Activated naive CD4-positive, alpha-beta T cell treated with anti-CD3 and anti-CD28 coated beads, Interleukin-2, amount 10 ng/mL, durations not matched to agents 7 days and 5 days (primary cell): ENCODE results near the gene SPATA2L.
A peak's percentile ranks its signal among the peaks of the same experiment; 100 is the strongest.

Experiments used
- CTCF ChIA-PET: fragments of 350-600 bp; sonication (Branson Sonifier 250); formaldehyde crosslinking; loops from one replicate; lab custom pipeline; 2021; ENCODE audit warnings: antibody characterized with exemption; lab: Charles Lee
- DNase-seq: peaks from one replicate; pipeline ENCODE4 v3.0.0-alpha.2; 2020
- H3K27ac Mint-ChIP-seq: one replicate; pipeline ENCODE4 v1.8.0; 2021; ENCODE audit warnings: mild to moderate bottlenecking, moderate library complexity, mixed read lengths
- H3K27me3 Mint-ChIP-seq: one replicate; pipeline ENCODE4 v1.8.0; 2021; ENCODE audit warnings: mild to moderate bottlenecking, mixed read lengths
- H3K36me3 Mint-ChIP-seq: one replicate; pipeline ENCODE4 v1.8.0; 2021; ENCODE audit warnings: mixed read lengths
- H3K4me1 Mint-ChIP-seq: one replicate; pipeline ENCODE4 v1.8.0; 2021; ENCODE audit warnings: mixed read lengths
- H3K4me3 Mint-ChIP-seq: one replicate; pipeline ENCODE4 v1.8.0; 2021; ENCODE audit warnings: mild to moderate bottlenecking, moderate library complexity, mixed read lengths
- H3K9me3 Mint-ChIP-seq: one replicate; pipeline ENCODE4 v1.8.0; 2021; ENCODE audit warnings: mixed read lengths

The SPATA2L gene, protein sequence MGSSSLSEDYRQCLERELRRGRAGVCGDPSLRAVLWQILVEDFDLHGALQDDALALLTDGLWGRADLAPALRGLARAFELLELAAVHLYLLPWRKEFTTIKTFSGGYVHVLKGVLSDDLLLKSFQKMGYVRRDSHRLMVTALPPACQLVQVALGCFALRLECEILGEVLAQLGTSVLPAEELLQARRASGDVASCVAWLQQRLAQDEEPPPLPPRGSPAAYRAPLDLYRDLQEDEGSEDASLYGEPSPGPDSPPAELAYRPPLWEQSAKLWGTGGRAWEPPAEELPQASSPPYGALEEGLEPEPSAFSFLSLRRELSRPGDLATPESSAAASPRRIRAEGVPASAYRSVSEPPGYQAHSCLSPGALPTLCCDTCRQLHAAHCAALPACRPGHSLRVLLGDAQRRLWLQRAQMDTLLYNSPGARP

DNA sequence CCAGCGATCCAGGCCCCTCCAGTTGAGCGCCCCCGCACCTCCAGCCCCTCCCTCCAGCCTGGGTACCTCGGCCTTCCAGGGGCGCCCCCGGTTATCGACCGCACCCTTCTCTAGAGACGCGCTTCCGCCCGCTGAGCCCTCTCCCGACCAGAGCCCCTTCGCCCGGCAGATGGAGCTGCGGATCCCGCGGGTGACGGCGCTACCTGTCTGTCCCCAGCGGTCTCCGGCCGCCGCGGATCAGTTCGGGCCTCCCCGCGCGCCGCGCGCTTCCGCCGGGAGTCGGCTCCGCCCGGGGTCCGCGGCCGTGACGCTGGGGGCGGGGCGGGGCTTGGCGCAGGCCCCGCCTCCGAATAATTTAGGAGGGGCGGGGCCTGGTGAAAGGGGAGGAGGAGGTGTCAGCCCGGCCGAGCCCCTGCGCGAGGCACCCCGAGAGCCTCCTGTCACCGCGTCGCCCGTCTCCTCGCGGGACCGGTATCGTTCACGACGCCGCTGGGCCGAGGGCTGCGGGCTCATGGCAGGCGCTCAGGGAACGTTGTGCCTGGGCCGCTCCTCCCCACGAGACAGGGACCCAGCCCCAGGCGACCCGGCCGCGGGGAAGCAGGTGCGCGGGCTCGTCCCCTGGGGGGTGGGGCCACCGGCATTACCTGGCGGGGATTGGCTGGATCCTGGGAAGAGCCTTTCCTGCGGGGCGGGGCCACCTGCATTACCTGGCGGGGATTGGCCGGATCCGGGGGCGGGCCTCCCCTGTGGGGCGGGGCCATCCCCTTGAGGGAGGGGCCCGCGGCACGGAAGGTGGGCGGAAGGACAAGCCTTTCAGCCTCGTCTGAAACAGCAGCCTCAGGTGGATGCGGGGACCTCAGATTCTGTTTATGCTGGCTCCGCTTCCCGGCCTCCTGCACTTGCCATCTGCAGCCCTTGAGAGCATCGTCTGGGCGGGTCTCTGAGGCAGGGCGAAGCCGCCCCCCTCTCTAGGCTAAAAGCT is at the start of gene SPATA2L:
Gene SPATA2L, minus strand, starts transcription at position 281 of the 982 bp plus-strand sequence. CDS start 473 bp downstream, outside the sequence.
- CTCF ChIA-PET, result interaction anchor here (0.7 to 6.9 kb wide), 9 partner anchors 13 to 159 kb away, joined by 3 to 57 read pairs (median 4); no protein-coding TSS in a partner anchor
- Mint-ChIP-seq H3K4me3 (peak within 1 kb of the TSS; percentile 77), H3K36me3 (peaks cover 2% of the 10 kb centered on the region), H3K27ac (peak within 1 kb of the TSS; percentile 89), H3K9me3 (no peaks in the 10 kb centered on the region), H3K4me1 (peaks cover 29% of the 10 kb centered on the region), H3K27me3 (peaks cover 9% of the 10 kb centered on the region)
- peak; percentile 98 for DNase-seq

DNA sequence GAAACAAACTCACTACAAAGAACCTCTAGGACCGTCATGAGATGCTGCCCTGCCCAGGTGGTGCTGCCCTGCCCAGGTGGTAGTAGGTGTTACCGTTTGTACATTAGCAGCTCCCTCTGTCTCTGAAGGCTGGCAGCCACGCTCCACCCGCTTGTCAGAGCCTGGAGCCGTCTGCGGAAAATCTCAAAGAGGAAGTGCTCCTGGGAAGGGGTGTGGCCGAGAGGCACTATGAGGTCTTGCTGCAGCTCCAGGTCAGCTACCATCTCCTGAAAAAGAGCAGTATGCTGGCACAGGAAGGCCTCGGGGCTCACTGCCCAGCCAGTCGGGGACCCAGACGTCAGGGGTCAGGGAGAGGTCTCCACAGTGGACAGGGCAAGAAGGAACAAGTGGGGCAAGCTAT is 48.1 kb upstream of the SPATA2L start:
- Mint-ChIP-seq H3K27ac (no peak overlapping the region), H3K4me1 (peaks cover 6% of the 10 kb centered on the region), H3K27me3 (no peaks in the 10 kb centered on the region), H3K9me3 (no peaks in the 10 kb centered on the region), H3K4me3 (no peak overlapping the region), H3K36me3 (peaks cover 43% of the 10 kb centered on the region)
- no peak for DNase-seq
- CTCF ChIA-PET, result no interaction called here

DNA sequence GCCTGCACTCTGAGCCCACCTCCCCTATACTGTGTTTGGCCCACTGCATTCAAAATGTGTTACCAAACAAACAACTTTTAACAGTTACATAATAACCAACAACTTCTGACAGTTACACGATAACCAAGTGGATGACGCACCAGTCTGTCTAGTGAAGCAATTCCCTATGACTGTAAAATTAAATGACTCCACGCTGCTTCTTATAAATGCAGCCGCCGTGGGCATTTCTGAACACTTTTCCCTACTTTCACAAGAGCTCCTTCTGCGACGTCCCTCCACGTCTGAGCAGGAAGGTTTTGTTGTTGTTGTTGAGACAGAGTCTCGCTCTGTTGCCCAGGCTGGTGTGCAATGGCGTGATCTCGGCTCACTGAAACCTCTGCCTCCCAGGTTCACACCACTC is 47.4 kb upstream of the SPATA2L start:
- no peak for DNase-seq
- Mint-ChIP-seq H3K4me1 (peaks cover 6% of the 10 kb centered on the region), H3K4me3 (no peak overlapping the region), H3K9me3 (no peaks in the 10 kb centered on the region), H3K27me3 (no peaks in the 10 kb centered on the region), H3K36me3 (peaks cover 45% of the 10 kb centered on the region), H3K27ac (no peak overlapping the region)
- CTCF ChIA-PET, result no interaction called here

GRCh38 chr16:89748076-89748475 is 46.6 kb upstream of the SPATA2L start:
- Mint-ChIP-seq H3K27ac (no peak overlapping the region), H3K4me1 (peaks cover 6% of the 10 kb centered on the region), H3K4me3 (no peak overlapping the region), H3K9me3 (no peaks in the 10 kb centered on the region), H3K36me3 (peaks cover 43% of the 10 kb centered on the region), H3K27me3 (no peaks in the 10 kb centered on the region)
- CTCF ChIA-PET, result interaction anchor here (1.3 kb wide), 1 partner anchor 9 kb away, joined by 4 read pairs; no protein-coding TSS in a partner anchor
- DNase-seq, result no peak

DNA sequence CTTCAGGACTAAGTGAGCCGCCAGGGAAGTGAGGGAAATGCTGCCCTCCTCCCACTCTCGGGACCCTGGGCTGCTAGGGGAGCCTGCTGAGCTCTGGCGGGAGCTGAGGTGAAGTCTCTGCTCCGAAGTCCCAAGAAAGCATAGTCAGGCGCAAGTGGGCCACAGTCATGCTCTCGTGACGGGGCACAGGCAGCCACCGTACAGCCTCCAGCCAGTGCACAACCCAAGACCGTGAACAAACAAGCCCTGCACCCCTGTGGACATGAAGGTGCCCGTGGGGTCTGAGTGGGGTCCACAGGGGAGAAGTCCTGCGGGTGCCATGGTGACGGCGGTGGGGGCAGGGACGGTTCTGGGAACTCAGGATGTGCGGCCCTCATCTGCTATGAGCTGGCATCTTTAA is 44.5 kb upstream of the SPATA2L start:
- no peak for DNase-seq
- CTCF ChIA-PET, result no interaction called here
- no peak overlapping the region for H3K4me3 Mint-ChIP-seq
- peaks cover 42% of the 10 kb centered on the region for H3K36me3 Mint-ChIP-seq
- H3K27ac Mint-ChIP-seq, result peak overlapping the region; percentile 28
- no peaks in the 10 kb centered on the region for H3K9me3 Mint-ChIP-seq
- H3K4me1 Mint-ChIP-seq, result peaks cover 8% of the 10 kb centered on the region
- no peaks in the 10 kb centered on the region for H3K27me3 Mint-ChIP-seq

DNA sequence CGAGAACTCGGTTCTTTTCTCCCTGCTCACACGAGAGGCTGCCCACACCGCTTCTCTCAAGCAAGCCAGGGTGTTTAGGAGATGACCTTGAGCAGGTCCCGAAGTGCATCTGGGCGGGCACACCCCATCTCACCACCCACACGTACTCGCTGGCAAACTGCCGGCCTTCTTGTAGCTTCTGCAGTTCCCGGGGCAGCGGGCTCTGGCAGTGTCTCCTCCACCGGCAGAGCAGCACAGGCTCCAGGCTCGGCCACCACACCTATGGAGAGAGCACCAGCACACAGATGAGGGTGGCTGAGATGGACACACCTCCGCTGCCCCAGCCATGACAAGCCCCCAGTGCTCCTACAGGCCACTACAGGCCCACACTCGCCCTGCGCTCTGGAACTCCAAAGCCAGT is 43.3 kb upstream of the SPATA2L start:
- CTCF ChIA-PET, result no interaction called here
- Mint-ChIP-seq H3K27ac (no peak overlapping the region), H3K4me3 (no peak overlapping the region), H3K36me3 (peaks cover 43% of the 10 kb centered on the region), H3K9me3 (no peaks in the 10 kb centered on the region), H3K4me1 (peaks cover 6% of the 10 kb centered on the region), H3K27me3 (no peaks in the 10 kb centered on the region)
- no peak for DNase-seq

DNA sequence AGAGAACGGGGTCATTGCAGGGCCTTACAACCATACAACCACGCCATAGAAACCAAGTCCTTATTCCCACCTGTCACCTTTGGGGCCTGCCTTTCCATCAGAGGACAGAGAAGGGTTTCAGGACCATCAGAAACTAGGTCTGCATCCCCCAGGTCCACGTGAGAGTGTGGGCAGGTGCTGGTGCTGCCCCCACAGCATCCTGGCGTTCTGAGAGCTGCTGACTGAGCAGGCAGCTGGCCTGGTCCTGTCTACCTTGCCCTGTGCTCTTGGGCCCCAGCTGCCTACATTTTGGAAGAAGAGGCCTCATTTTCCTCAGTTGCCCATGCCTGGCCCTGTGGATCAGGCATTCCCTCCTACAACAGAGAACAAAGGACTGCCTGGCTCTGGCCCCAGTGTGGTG is 41.4 kb upstream of the SPATA2L start:
- H3K27ac Mint-ChIP-seq, result peak overlapping the region; percentile 67
- no peak overlapping the region for H3K4me3 Mint-ChIP-seq
- CTCF ChIA-PET, result interaction anchor here (1.4 to 1.8 kb wide), 2 partner anchors 43 to 118 kb away, joined by 3 to 7 read pairs; no protein-coding TSS in a partner anchor
- no peak for DNase-seq
- H3K27me3 Mint-ChIP-seq, result no peaks in the 10 kb centered on the region
- H3K9me3 Mint-ChIP-seq, result no peaks in the 10 kb centered on the region
- H3K4me1 Mint-ChIP-seq, result peaks cover 5% of the 10 kb centered on the region
- peaks cover 50% of the 10 kb centered on the region for H3K36me3 Mint-ChIP-seq

DNA sequence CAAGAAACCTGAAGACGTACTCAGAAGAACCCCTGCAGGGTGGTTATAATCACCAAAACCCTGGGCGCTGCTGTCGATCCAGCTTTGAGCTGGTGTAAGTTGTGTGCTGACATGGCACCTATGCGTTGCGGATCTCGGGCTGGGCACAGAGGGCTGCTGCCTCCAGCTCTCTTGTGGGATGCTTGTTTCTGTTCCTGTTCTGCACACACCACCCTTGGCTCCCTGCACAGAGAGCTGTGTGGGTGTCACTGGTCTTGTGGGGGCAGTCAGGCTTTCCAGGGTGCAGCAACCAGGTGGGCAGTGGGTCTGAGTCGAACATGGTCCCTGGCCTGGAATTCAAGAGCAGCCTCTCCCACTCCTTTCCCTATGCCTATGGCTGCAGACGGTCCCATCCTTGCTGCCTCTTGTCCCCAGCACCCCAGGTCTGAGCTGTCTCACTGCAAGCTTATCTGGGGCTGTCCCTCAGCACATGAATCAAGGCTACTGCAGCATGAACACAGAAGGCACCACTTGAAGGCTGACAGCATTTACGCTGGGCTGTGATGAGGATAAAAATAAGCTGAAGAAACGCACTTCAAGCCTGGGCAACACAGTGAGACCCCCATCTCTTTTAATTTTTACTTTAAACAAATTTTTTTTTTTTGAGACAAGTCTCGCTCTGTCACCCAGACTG is 40.0 kb upstream of the SPATA2L start:
- peaks cover 20% of the 10 kb centered on the region for H3K4me1 Mint-ChIP-seq

GRCh38 chr16:89739383-89739782 is 37.9 kb upstream of the SPATA2L start:
- Mint-ChIP-seq H3K9me3 (no peaks in the 10 kb centered on the region), H3K4me1 (peaks cover 32% of the 10 kb centered on the region), H3K27ac (peak overlapping the region; percentile 65), H3K4me3 (no peak overlapping the region), H3K27me3 (no peaks in the 10 kb centered on the region), H3K36me3 (peaks cover 64% of the 10 kb centered on the region)
- DNase-seq, result no peak
- CTCF ChIA-PET, result interaction anchor here (1.4 to 2.7 kb wide), 3 partner anchors 33 to 122 kb away, joined by 3 to 9 read pairs (median 4); no protein-coding TSS in a partner anchor

More for the DNA sequence above, 40.0 kb upstream of the SPATA2L start:
- DNase-seq, result no peak
- Mint-ChIP-seq H3K4me3 (no peak overlapping the region), H3K9me3 (no peaks in the 10 kb centered on the region), H3K27ac (peak overlapping the region; percentile 52), H3K36me3 (peaks cover 56% of the 10 kb centered on the region), H3K27me3 (no peaks in the 10 kb centered on the region)
- CTCF ChIA-PET, result interaction anchor here (0.7 to 2.7 kb wide), 3 partner anchors 18 to 42 kb away, joined by 3 to 9 read pairs (median 7); no protein-coding TSS in a partner anchor

DNA sequence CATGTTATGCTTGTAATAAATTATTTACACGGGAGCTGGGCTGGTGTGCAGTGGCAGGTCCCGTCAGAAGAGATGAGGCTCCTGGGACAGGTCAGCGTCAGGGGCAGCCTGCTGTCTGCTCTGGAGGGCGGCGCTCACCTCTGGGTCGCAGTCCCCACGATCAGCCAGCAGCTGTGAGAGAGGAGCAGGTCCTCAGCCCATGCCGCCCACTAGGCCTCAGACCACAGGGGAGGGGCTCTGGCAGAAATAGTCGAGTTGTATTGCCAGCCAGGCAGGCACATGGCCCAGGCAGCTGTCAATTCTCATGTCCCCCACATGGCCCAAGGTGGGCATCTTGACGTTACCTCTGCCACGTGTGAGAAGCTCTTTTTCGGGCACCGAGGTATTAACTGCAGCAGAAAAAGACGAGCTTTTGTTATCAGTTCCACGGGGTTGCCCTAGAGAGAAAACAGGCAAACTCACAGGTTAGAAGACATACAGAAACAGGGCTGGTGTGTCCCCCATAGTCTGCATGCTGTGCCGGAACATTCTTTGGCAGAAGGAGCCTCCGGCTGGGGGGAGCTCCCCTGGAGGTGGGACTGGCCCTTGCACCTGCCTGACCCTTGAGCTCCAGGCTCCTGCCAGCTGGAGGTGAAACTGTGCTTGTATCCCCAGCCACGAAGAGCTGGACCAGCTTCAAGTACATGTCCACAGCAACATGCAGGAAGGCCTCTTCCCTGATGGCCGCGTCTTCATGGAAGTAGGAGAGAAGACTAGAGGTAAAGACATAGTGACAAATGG is 37.2 kb upstream of the SPATA2L start:
- H3K4me1 Mint-ChIP-seq, result peaks cover 33% of the 10 kb centered on the region

GRCh38 chr16:89738072-89738377 is 36.5 kb upstream of the SPATA2L start:
- Mint-ChIP-seq H3K4me1 (peaks cover 35% of the 10 kb centered on the region), H3K9me3 (no peaks in the 10 kb centered on the region), H3K27ac (peak overlapping the region; percentile 89), H3K4me3 (no peak overlapping the region), H3K36me3 (peaks cover 70% of the 10 kb centered on the region), H3K27me3 (no peaks in the 10 kb centered on the region)
- DNase-seq, result no peak
- CTCF ChIA-PET, result interaction anchor here (0.9 to 1.6 kb wide), 3 partner anchors 10 to 125 kb away, joined by 3 to 4 read pairs (median 4); no protein-coding TSS in a partner anchor

More for the DNA sequence above, 37.2 kb upstream of the SPATA2L start:
- Mint-ChIP-seq H3K27me3 (no peaks in the 10 kb centered on the region), H3K4me3 (no peak overlapping the region), H3K27ac (no peak overlapping the region), H3K9me3 (no peaks in the 10 kb centered on the region), H3K36me3 (peaks cover 67% of the 10 kb centered on the region)
- no peak for DNase-seq
- CTCF ChIA-PET, result interaction anchor here (0.9 to 1.4 kb wide), 2 partner anchors 9 to 39 kb away, joined by 4 read pairs; no protein-coding TSS in a partner anchor

- peaks cover 36% of the 10 kb centered on the region for H3K4me1 Mint-ChIP-seq
- peak overlapping the region; percentile 89 for H3K27ac Mint-ChIP-seq
- H3K9me3 Mint-ChIP-seq, result no peaks in the 10 kb centered on the region
- no peaks in the 10 kb centered on the region for H3K27me3 Mint-ChIP-seq
- H3K4me3 Mint-ChIP-seq, result peak overlapping the region; percentile 21
- H3K36me3 Mint-ChIP-seq, result peaks cover 72% of the 10 kb centered on the region
- DNase-seq, result peak; percentile 77
- CTCF ChIA-PET, result interaction anchor here (1.4 to 1.8 kb wide), 4 partner anchors 32 to 126 kb away, joined by 3 to 12 read pairs (median 4); partner anchors contain the start of gene SPATA2L
These were observed 36.0 kb upstream of the SPATA2L start for GRCh38 chr16:89737341-89738071.
